ENCODE measurements around the gene TMEM141. TPM values are rescaled to one million over a fixed set of nuclear protein-coding genes. Genes with fewer than 3 reads are reported as not detected.
"Not testable (repeated sequence)": the region's sequence is repeated elsewhere in the genome, so short reads cannot be mapped to it uniquely, and the experiment has no call there.

Gene TMEM141
- total and polyA plus RNA-seq, 9 donors: 23.4 to 115 (median 64.8) TPM

GRCh38 chr9:136764301-136764891 is 26.7 kb upstream of the TMEM141 start, which contains the start of gene LCN15:
Gene LCN15, minus strand, starts transcription at chr9:136764518. Its CDS starts 30 bp downstream, at chr9:136764488.
- DNase-seq: peak in 1 of 5 donors; percentile 30
- TF ChIP-seq CTCF (IDR thresholded peaks at IDR 0.05): no peak
- TF ChIP-seq EP300 (IDR thresholded peaks at IDR 0.05): no peak
- no peak for TF ChIP-seq POLR2A (IDR thresholded peaks at IDR 0.05)
- Histone ChIP-seq H3K4me3 (no peak within 1 kb of the TSS), H3K36me3 (no peaks in the 10 kb centered on the region), H3K27ac (no peak within 1 kb of the TSS), H3K27me3 (no peaks in the 10 kb centered on the region), H3K4me1 (ENCODE audit: insufficient read depth) (no peaks in the 10 kb centered on the region), H3K9me3 (no peaks in the 10 kb centered on the region)
- intact Hi-C loops (cut with DNase I): no loop called here
- 72 to 78% (median 73%) methylated on average over 8 to 14 of the region's 14 CpGs for WGBS, 3 donors

- peak in 1 of 5 donors; percentile 31 for DNase-seq
- TF ChIP-seq CTCF (IDR thresholded peaks at IDR 0.05) (no peak), POLR2A (IDR thresholded peaks at IDR 0.05) (no peak), EP300 (IDR thresholded peaks at IDR 0.05) (no peak)
- H3K36me3 ChIP-seq: no peaks in the 10 kb centered on the region
- no peaks in the 10 kb centered on the region for H3K27me3 ChIP-seq
- no peak overlapping the region for H3K4me3 ChIP-seq
- no peaks in the 10 kb centered on the region for H3K9me3 ChIP-seq
- 80 to 91% (median 88%) methylated on average over 7 to 14 of the region's 14 CpGs for WGBS, 3 donors
- H3K27ac ChIP-seq: no peak overlapping the region
- intact Hi-C loops (cut with DNase I): no loop called here
- H3K4me1 ChIP-seq (ENCODE audit: insufficient read depth): peaks cover 2% of the 10 kb centered on the region
Measured at GRCh38 chr9:136765041-136765440, 26.1 kb upstream of the TMEM141 start.

GRCh38 chr9:136765745-136766409 is 25.3 kb upstream of the TMEM141 start:
- H3K36me3 ChIP-seq; H3K27ac ChIP-seq; H3K27me3 ChIP-seq; H3K4me3 ChIP-seq; H3K4me1 ChIP-seq (ENCODE audit: insufficient read depth); H3K9me3 ChIP-seq; intact Hi-C loops (cut with DNase I): not testable (repeated sequence)
- WGBS, 3 donors: 59 to 66% (median 65%) methylated on average over 14 of the region's 14 CpGs
- DNase-seq: peak in 1 of 5 donors; percentile 19

- peak in 2 of 5 donors; percentile 38 to 43 for DNase-seq
- H3K4me1 ChIP-seq (ENCODE audit: insufficient read depth); H3K36me3 ChIP-seq; H3K4me3 ChIP-seq; H3K27ac ChIP-seq; intact Hi-C loops (cut with DNase I); H3K9me3 ChIP-seq; H3K27me3 ChIP-seq: not testable (repeated sequence)
- 19 to 21% (median 19%) methylated on average over 15 to 18 of the region's 18 CpGs for WGBS, 3 donors
Measured at GRCh38 chr9:136766410-136767120, 24.6 kb upstream of the TMEM141 start.

GRCh38 chr9:136769710-136770191 is 21.4 kb upstream of the TMEM141 start:
- no peak for TF ChIP-seq EP300 (IDR thresholded peaks at IDR 0.05)
- no peak for TF ChIP-seq CTCF (IDR thresholded peaks at IDR 0.05)
- TF ChIP-seq POLR2A (IDR thresholded peaks at IDR 0.05): no peak
- Histone ChIP-seq H3K4me1 (ENCODE audit: insufficient read depth) (peaks cover 2% of the 10 kb centered on the region), H3K27ac (no peak overlapping the region), H3K4me3 (no peak overlapping the region), H3K27me3 (no peaks in the 10 kb centered on the region), H3K9me3 (no peaks in the 10 kb centered on the region), H3K36me3 (no peaks in the 10 kb centered on the region)
- intact Hi-C loops (cut with DNase I): loop anchor here in 1 of 4 donors (5.0 kb wide), 1 partner anchor 618 kb away; no protein-coding TSS in a partner anchor
- WGBS, 3 donors: 4 to 12% (median 9%) methylated on average over 13 to 16 of the region's 16 CpGs
- peak in 2 of 5 donors; percentile 21 to 55 for DNase-seq
